GM21528 (cell line): Measurements from ENCODE around the gene ZNF124.
"Not testable (repeated sequence)": the region's sequence is repeated elsewhere in the genome, so short reads cannot be mapped to it uniquely, and the experiment has no call there.

Source experiments
- ATAC-seq: cut with Tn5 transposase; IDR thresholded peaks from one replicate; pipeline ENCODE4 v1.9.1; 2021; ENCODE audit warnings: mild to moderate bottlenecking, moderate library complexity; ENCODE audit not compliant: unreplicated experiment, low FRiP score

Gene ZNF124

DNA sequence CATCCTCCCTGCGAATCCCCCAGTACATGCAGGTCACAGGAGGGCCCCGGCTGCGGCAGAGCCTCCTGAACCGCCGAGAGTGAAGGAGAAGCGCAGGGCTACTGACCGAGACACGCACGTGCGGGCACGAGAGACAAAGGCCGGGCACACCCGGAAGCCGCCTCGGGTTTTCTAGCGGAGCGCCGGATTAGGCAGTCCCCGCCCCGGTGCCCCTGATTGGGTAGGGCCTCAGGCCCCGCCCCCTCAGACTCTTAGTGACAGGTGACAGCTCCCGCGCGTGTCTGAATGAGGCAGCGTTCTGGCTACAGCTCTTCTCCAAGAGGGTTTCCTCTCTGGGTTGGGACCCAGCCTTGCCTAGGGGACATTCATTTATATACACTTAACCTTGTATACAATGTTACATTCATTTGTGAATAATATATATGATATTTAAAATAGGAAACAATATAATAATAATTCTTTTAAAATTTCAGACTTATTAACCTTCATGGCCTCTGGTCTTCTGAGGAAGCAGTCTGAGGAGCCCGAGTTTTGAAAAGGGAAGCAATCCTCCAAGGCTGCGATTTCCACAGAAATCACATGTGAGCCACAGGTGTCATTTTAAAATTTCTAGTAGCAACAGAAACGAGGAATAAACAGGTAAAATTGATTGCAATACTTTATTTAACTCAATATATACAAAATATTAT lies at the start of gene ZNF124:
TSS of gene ZNF124 (minus strand) at position 146 of the 689 bp plus-strand sequence. CDS start at position 3, 143 bp downstream.
- peak; percentile 99 for ATAC-seq

DNA sequence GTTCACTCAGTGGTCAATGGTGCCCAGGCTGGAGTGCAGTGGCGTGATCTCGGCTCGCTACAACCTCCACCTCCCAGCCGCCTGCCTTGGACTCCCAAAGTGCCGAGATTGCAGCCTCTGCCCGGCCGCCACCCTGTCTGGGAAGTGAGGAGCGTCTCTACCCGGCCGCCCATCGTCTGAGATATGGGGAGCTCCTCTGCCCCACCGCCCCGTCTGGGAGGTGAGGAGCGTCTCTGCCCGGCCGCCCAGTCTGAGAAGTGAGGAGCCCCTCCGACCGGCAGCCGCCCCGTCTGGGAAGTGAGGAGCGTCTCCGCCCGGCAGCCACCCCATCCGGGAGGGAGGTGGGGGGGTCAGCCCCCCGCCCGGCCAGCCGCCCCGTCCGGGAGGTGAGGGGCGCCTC lies 48.5 kb upstream of the ZNF124 start:
- not testable (repeated sequence) for ATAC-seq

GRCh38 chr1:247218121-247218651 lies 46.4 kb upstream of the ZNF124 start:
- ATAC-seq = no peak

DNA sequence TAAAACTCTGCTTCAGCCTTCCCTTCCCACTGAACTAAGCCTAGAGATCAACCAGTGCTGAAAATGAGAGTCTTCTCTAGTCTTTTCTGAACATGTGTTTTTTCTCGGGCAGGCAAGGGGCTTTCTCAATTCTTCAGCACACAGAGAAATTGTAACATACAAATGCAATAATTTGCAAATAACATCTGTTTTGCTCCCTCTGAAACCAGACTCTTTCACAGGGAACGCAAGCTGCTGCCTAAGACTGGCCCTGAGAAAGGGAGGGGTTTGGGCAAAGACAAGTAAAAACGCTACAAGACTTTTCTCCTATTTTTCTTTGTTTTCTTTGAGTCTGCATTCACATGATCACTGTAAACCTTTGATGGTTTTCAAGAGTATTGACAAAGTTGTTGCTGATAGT lies 44.4 kb upstream of the ZNF124 start:
- no peak for ATAC-seq

GRCh38 chr1:247212627-247213617 lies 41.1 kb upstream of the ZNF124 start:
- no peak for ATAC-seq

DNA sequence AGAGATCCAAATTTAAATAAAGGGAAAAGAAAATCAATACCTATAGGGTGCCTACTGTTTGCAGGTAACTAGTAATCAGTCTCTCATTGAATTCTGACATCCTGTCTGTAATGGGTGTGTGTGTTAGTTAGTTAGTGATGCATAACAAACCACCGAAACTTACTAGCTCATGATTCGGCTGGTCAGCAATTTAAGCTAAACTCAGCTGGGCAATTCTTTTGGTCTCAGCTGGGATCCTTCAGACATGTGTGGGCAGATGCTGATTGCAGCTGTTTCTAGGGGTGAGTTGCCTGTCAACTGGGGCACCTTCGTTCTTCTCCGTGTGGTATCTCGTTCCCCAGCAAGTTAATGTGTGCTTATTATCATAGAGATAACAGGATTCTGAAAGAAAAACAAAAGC lies 40.2 kb upstream of the ZNF124 start:
- peak; percentile 59 for ATAC-seq

- ATAC-seq = no peak
Measured at GRCh38 chr1:247211339-247211738, 39.5 kb upstream of the ZNF124 start.

GRCh38 chr1:247210376-247211117 lies 38.7 kb upstream of the ZNF124 start:
- peak; percentile 95 for ATAC-seq

- ATAC-seq = peak; percentile 6
Measured at GRCh38 chr1:247210062-247210375, 38.2 kb upstream of the ZNF124 start.

DNA sequence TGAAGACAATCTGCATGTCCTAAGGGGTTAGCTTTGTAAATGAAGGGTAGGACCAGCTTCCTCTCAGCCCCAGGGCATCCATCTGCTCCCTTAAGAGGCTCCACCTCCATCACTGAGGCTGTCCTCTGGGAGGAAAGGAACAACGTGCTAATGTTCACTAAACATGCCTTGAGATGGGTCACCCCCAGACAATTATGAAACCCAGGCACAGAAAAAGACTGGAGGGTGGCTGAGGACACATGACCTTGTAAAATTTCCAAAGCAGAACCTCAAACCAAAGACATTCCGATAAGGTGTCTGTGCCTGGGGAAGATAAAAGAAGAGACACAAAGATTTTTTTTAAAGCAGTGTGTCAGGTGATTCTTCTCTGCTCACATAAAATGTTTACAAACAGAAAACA lies 37.6 kb upstream of the ZNF124 start:
- ATAC-seq = no peak

- no peak for ATAC-seq
Measured at GRCh38 chr1:247204177-247204647, 32.4 kb upstream of the ZNF124 start.

- ATAC-seq = no peak
Measured at GRCh38 chr1:247198781-247199180, 27.0 kb upstream of the ZNF124 start.

- no peak for ATAC-seq
Measured at GRCh38 chr1:247193958-247194357, 22.1 kb upstream of the ZNF124 start.

DNA sequence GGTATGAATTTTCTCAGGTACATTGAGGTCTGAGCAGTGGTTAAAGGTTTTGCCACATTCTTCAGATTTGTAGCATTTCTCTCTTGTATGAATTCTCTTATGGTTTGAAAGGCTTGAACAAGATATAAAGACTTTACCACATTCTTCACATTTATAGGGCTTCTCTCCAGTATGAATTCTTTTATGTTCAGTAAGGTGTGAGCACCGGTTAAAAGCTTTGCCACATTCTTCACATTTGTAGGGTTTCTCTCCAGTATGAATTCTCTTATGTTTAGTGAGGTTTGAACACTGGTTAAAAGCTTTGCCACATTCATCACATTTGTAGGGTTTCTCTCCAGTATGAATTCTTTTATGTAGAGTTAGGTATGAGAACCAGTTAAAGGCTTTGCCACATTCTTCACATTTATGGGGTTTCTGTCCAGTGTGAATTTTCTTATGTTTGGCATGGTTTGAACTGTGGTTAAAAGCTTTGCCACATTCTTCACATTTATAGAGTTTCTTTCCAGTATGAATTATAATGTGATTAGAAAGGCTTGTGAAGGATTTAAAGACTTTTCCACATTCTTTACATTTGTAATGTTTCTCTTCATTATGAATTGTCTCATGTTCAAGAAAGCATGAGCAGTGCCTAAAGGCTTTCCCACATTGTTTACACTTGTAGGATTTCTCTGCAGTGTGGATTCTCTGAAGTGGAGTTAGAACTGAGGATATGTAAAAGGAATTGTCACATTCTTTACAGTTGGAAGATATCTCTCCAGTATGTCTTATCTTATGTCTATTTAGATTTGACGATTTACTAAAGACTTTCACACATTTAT lies 18.4 kb upstream of the ZNF124 start:
- ATAC-seq = no peak

- no peak for ATAC-seq
Measured at GRCh38 chr1:247185667-247186066, 13.8 kb upstream of the ZNF124 start.

DNA sequence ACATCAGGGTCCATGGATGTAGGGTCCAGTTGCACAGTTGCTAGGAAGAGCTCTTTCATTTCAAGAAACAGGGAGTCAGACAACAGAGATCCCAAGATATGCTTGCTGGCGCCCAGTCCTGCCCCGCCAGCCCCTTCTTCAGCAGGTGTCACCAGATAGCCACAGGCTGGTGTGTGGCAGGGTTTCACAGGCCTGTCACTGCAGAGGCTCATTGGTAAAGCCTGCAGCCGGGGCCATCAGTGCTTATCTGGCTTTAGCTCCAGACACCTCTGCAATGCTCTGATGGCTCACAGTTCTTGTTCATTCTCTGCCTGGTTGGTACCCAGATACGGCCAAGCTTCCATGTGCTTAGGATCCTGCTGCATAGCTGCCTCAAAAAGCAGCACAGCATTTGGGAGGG lies 12.4 kb upstream of the ZNF124 start:
- no peak for ATAC-seq

GRCh38 chr1:247182994-247183393 lies 11.2 kb upstream of the ZNF124 start:
- ATAC-seq = no peak

GRCh38 chr1:247180581-247180980 lies 8.8 kb upstream of the ZNF124 start:
- no peak for ATAC-seq

GRCh38 chr1:247177755-247178154 lies 5.9 kb upstream of the ZNF124 start:
- ATAC-seq = no peak

GRCh38 chr1:247175458-247175857 lies 3.6 kb upstream of the ZNF124 start:
- ATAC-seq = no peak
